Loucy (cell line): ENCODE results near the gene AFF1.

ENCODE experiments used
- CTCF ChIP-seq: fragments of 200-600 bp; sonication (generic); conservative IDR thresholded peaks from 2 replicates; pipeline ENCODE4 v1.5.1; 2014; ENCODE audit warnings: mild to moderate bottlenecking, antibody characterized with exemption, low read length
- EZH2phosphoT487 ChIP-seq: fragments of 200-600 bp; IDR thresholded peaks from 2 replicates; pipeline ENCODE4 v1.6.1; 2018; ENCODE audit warnings: antibody characterized with exemption, mild to moderate bottlenecking, moderate library complexity, borderline replicate concordance

GRCh38 chr4:87077914-87078585 lies 143.2 kb downstream of the AFF1 start:
- TF ChIP-seq CTCF, result no peak
- TF ChIP-seq EZH2phosphoT487, result no peak
